ENCODE results near the gene NAA25.
A peak's percentile ranks its signal among the peaks of the same experiment; 100 is the strongest.

NAA25 gene

DNA sequence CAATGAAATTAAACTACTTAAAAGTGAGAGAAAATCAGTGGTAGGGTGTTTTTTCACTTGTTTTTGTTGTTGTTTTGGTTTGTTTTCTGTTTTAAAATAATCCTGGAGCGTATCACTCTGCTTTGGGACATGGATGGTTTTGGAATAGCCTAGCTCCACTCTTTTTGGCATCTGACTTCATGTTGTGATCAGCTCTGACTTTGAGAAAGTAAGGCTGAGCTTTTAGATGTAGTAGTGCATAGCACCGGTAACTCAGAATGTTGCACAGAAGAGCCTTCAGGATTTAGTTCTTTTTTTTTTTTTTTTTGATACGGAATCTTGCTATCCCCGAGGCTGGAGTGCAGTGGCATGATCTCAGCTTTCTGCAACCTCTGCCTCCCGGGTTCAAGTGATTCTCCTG lies 24.8 kb upstream of the NAA25 start:
- Histone ChIP-seq H3K9ac (no peak overlapping the region), H3K4me3 (no peak overlapping the region), H3K4me2 (no peak overlapping the region), H3K36me3 (peaks cover 48% of the 10 kb centered on the region), H3K27me3 (no peaks in the 10 kb centered on the region), H3K4me1 (peaks cover 33% of the 10 kb centered on the region), H3K27ac (no peak overlapping the region), H3K9me3 (no peaks in the 10 kb centered on the region), H4K20me1 (peaks cover 32% of the 10 kb centered on the region)
- TF ChIP-seq Cebpa-rat (IDR thresholded peaks at IDR 0.05) = no peak

DNA sequence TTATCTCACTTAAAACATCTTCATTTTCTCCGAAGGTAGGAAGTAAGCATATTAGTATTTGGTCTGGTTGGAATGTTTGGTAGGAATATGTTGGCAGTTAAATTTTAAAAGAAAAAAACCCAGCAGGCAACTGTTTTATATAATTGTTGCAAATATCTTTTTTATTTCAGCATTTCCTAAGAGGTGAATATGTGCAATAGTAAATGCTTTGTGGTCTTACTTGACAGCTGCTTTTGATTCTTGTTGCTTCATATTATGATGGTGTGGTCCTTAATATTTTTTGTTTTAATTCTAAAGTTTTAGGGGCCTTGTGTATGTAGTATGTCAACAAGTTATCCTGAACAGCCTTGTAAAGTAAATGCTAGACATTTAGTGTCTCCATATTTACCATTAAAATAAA lies 23.1 kb upstream of the NAA25 start:
- Histone ChIP-seq H3K9me3 (no peaks in the 10 kb centered on the region), H3K9ac (no peak overlapping the region), H3K27me3 (no peaks in the 10 kb centered on the region), H3K36me3 (peaks cover 31% of the 10 kb centered on the region), H3K27ac (no peak overlapping the region), H3K4me3 (no peak overlapping the region), H3K4me1 (peaks cover 50% of the 10 kb centered on the region), H4K20me1 (peaks cover 39% of the 10 kb centered on the region), H3K4me2 (peak overlapping the region; percentile 97)
- no peak for TF ChIP-seq Cebpa-rat (IDR thresholded peaks at IDR 0.05)

GRCh38 chr12:112130441-112130998 lies 21.9 kb upstream of the NAA25 start:
- Histone ChIP-seq H4K20me1 (peaks cover 51% of the 10 kb centered on the region), H3K27ac (peak overlapping the region; percentile 70), H3K4me3 (peak overlapping the region; percentile 43; the same call in 1 of the 2 replicates), H3K36me3 (peaks cover 19% of the 10 kb centered on the region), H3K9ac (peak overlapping the region; percentile 71; the same call in 1 of the 2 replicates), H3K4me1 (peaks cover 57% of the 10 kb centered on the region), H3K9me3 (no peaks in the 10 kb centered on the region), H3K4me2 (peak overlapping the region; percentile 97), H3K27me3 (no peaks in the 10 kb centered on the region)
- no peak for TF ChIP-seq Cebpa-rat (IDR thresholded peaks at IDR 0.05)

DNA sequence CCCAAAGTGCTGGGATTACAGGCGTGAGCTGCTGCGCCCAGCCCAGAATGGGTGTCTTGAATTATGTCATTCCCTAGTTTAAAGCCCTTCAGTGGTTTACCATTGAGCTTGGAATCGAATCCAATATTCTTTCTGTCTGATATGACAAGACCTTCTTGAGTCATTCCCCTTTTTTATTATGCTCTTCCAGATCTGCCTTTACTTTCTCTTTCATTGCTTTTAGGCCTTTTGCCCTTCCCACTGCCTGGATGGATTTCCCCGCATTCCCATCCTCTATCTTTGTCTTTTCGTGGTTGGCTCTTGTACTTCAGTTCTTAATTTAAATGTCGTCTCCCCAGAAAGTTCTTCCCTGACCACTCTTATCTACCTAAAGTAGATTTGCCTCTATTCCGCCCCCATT lies 18.3 kb upstream of the NAA25 start:
- H3K36me3 ChIP-seq = no peaks in the 10 kb centered on the region
- peak overlapping the region; percentile 93; the same call in 1 of the 2 replicates for H3K9ac ChIP-seq
- H3K4me2 ChIP-seq = peak overlapping the region; percentile 97
- 0 out of 2 replicates have a peak overlapping the region, but pooled peaks have one; percentile 11 for H3K27ac ChIP-seq
- no peaks in the 10 kb centered on the region for H3K27me3 ChIP-seq
- no peak for TF ChIP-seq Cebpa-rat (IDR thresholded peaks at IDR 0.05)
- peaks cover 33% of the 10 kb centered on the region for H4K20me1 ChIP-seq
- H3K9me3 ChIP-seq = no peaks in the 10 kb centered on the region
- peaks cover 67% of the 10 kb centered on the region for H3K4me1 ChIP-seq
- H3K4me3 ChIP-seq = peak overlapping the region; percentile 87; the same call in 1 of the 2 replicates

DNA sequence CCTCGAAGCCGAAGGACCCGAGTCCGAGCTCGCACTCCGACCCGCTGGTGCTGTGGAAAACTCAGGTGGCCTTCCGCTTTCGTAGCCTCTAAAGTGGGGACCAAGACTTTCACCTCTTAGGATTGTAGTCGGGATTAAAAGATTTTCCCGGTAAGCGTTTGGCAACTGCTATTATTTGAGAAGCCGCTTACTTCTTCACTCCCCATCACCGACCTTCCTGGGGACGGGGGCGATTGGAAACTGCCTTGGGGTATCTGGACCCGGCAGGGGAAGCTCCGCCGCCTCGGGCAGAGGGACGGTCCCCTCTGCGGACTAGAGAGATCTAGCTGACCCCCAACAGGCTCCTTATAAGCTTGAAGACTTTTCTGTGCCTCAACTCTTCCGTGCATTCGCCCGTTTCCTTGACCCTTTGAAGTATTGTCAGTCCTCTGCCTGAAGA lies 17.4 kb upstream of the NAA25 start:
- Histone ChIP-seq H3K4me1 (peaks cover 58% of the 10 kb centered on the region), H3K36me3 (no peaks in the 10 kb centered on the region), H3K27ac (peak overlapping the region; percentile 90), H3K9me3 (no peaks in the 10 kb centered on the region), H3K27me3 (no peaks in the 10 kb centered on the region), H4K20me1 (peaks cover 24% of the 10 kb centered on the region), H3K4me3 (peak overlapping the region; percentile 87), H3K4me2 (peak overlapping the region; percentile 97), H3K9ac (peak overlapping the region; percentile 93)
- TF ChIP-seq Cebpa-rat (IDR thresholded peaks at IDR 0.05) = no peak

DNA sequence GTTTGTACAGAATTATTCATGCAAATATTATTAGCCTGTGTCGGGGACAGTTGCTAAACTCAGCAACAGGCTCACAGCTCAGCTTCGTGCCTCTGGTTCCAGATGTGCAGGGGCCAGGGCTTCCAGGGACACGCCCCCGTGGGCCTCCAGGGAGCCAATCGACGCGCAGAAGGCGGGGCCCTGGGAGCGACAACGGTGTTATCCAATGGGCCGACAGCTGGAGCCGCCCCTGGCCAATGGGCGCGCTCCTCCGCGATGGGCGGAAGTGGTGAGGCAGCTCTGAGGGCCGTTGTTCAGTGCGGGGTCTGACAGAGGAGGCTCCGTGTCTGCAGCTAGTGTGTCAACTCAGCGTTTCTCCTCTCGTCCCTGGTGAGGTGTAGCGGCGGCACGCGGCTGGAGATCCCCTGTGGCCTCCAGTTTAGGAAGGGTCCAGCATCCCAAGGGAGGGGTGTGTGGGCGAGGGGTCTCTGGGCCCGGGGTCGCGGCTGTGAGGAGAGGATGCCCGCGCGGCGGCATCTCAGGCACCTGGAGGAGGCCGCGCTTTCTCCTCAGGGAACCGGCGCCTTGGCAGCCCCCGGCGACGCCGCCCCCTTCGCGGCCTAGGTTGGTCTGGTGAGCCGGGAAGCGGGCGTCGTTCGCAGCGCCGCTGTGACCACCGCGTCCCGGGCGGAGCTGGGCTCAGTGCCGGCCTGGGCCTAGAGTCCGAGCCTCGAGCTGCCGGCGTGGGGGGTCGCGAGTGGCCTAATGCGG lies 16.8 kb upstream of the NAA25 start, which contains the start of gene TRAFD1:
Gene TRAFD1 (plus strand): TSS at position 311 of the 750 bp plus-strand sequence. CDS start 4,963 bp downstream, outside the sequence.
- peak within 1 kb of the TSS; percentile 97 for H3K4me2 ChIP-seq
- H3K27me3 ChIP-seq = no peaks in the 10 kb centered on the region
- peaks cover 18% of the 10 kb centered on the region; the same call in 1 of the 2 replicates for H4K20me1 ChIP-seq
- H3K4me1 ChIP-seq = peaks cover 53% of the 10 kb centered on the region
- peak within 1 kb of the TSS; percentile 90 for H3K27ac ChIP-seq
- peak within 1 kb of the TSS; percentile 93 for H3K9ac ChIP-seq
- H3K36me3 ChIP-seq = no peaks in the 10 kb centered on the region
- TF ChIP-seq Cebpa-rat (IDR thresholded peaks at IDR 0.05) = no peak
- peak within 1 kb of the TSS; percentile 87 for H3K4me3 ChIP-seq
- no peaks in the 10 kb centered on the region for H3K9me3 ChIP-seq

GRCh38 chr12:112124918-112125249 lies 16.3 kb upstream of the NAA25 start:
- no peak for TF ChIP-seq Cebpa-rat (IDR thresholded peaks at IDR 0.05)
- Histone ChIP-seq H3K4me3 (no peak overlapping the region), H3K36me3 (no peaks in the 10 kb centered on the region), H3K27ac (no peak overlapping the region), H3K9ac (no peak overlapping the region), H4K20me1 (peaks cover 18% of the 10 kb centered on the region; the same call in 1 of the 2 replicates), H3K4me2 (peak overlapping the region; percentile 55), H3K9me3 (no peaks in the 10 kb centered on the region), H3K4me1 (peaks cover 49% of the 10 kb centered on the region), H3K27me3 (no peaks in the 10 kb centered on the region)

GRCh38 chr12:112122823-112123690 lies 14.5 kb upstream of the NAA25 start:
- Histone ChIP-seq H3K4me2 (no peak overlapping the region), H3K4me1 (peaks cover 31% of the 10 kb centered on the region), H3K36me3 (no peaks in the 10 kb centered on the region), H3K4me3 (no peak overlapping the region), H3K27ac (no peak overlapping the region), H3K27me3 (no peaks in the 10 kb centered on the region), H4K20me1 (peaks cover 18% of the 10 kb centered on the region; the same call in 1 of the 2 replicates), H3K9ac (no peak overlapping the region), H3K9me3 (no peaks in the 10 kb centered on the region)
- TF ChIP-seq Cebpa-rat (IDR thresholded peaks at IDR 0.05) = no peak

DNA sequence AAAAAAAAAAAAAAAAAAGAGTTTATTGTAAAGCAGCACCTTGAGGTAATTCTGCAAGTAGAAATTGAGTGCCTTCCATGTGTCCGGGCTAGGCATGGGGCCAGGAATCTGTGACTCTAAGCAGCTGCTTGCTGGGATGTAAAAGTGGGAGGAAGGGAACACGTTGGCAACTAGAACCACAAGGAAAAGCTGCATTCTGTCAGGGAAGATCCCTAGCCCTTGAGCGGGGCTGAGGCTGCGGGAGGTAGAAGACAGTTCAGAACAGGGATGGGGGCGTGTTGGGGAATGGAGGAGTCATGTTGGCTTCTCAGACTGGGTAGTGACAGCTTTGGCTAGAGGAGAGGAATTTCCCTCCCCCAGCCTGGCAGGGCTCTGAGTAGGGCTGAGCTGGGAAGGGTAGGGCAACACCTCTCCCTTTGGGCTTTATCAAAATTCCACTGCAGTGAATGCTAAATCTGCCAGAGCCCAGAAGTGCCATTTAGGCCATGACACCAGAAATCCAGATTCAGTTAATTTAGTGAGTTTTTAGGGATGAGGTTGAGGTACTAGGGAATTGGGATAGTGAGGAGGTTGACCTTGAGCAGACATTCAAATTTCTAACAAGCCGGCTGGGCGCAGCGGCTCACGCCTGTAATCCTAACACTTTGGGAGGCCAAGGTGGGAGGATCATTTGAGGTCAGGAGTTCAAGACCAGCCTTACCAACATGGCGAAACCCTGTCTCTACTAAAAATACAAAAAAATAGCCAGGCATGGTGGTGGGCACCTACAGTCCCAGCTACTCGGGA lies 13.4 kb upstream of the NAA25 start:
- no peaks in the 10 kb centered on the region for H3K27me3 ChIP-seq
- H3K36me3 ChIP-seq = no peaks in the 10 kb centered on the region
- TF ChIP-seq Cebpa-rat (IDR thresholded peaks at IDR 0.05) = no peak
- H3K9me3 ChIP-seq = no peaks in the 10 kb centered on the region
- peaks cover 26% of the 10 kb centered on the region for H3K4me1 ChIP-seq
- no peak overlapping the region for H3K27ac ChIP-seq
- H3K9ac ChIP-seq = no peak overlapping the region
- H4K20me1 ChIP-seq = peaks cover 14% of the 10 kb centered on the region; the same call in 1 of the 2 replicates
- no peak overlapping the region for H3K4me3 ChIP-seq
- H3K4me2 ChIP-seq = no peak overlapping the region

Data from BLaER1 (cell line).